Measurements from ENCODE around the gene ASAP2. TPM values are rescaled to one million over a fixed set of nuclear protein-coding genes. Genes with fewer than 3 reads are reported as not detected.
A peak's percentile ranks its signal among the peaks of the same experiment; 100 is the strongest.

Gene ASAP2
- total and polyA plus RNA-seq, 9 of the 15 experiments (the other 6 are each of a cell fraction or from before 2014, with no cell fraction given) = 0.06 to 4.3 (median 3.1) TPM

DNA sequence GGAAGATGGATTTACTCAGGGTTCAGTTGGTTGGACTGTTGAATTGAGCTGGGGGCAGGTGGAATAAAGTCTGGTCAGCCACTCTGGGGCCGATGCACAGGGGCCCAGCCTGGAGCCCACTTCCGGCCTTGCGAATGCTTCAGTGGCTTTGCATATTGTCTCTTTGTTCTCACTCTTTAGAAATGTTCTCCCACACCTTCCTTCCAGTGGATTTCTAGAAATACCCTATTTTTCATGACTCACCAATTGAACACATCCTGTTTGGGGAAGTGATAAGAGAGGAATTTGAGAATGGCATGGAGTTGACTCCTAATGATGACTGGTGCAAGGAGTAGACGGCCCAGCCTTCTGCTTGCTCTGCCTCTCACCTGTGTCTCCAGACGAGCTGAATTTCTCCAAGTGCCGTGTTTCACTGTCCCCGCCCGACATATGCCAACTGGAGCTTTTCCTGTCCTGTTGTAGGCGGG is 28.1 kb downstream of the ASAP2 start (continued):
- TF ChIP-seq ETS2 (tag; IDR thresholded peaks at IDR 0.05; ENCODE audit: borderline replicate concordance, poor library complexity, severe bottlenecking) (no peak), STAT5A (IDR thresholded peaks at IDR 0.05; ENCODE audit: borderline replicate concordance, low read length) (no peak), TEAD4 (IDR thresholded peaks at IDR 0.05; ENCODE audit: low read length) (peak; percentile 73; the same call in 1 of the 2 replicates), TEAD4 (CRISPR knock-in tag; IDR thresholded peaks at IDR 0.05; ENCODE audit: borderline replicate concordance) (no peak), CEBPB (tag; IDR thresholded peaks at IDR 0.05) (no peak), ZNF696 (CRISPR knock-in tag; conservative IDR thresholded peaks at IDR 0.05) (no peak), ZNF316 (IDR thresholded peaks at IDR 0.05) (peak; percentile 48; the same call in 1 of the 2 replicates), ZNF695 (CRISPR knock-in tag; IDR thresholded peaks at IDR 0.05) (no peak), ZNF583 (CRISPR knock-in tag; IDR thresholded peaks at IDR 0.05) (no peak), CHAMP1 (IDR thresholded peaks at IDR 0.05) (no peak), SAP30 (IDR thresholded peaks at IDR 0.05; ENCODE audit: borderline replicate concordance, insufficient read depth, low read depth, low read length, poor library complexity, severe bottlenecking) (no peak)
- TF ChIP-seq, protein P1, sequence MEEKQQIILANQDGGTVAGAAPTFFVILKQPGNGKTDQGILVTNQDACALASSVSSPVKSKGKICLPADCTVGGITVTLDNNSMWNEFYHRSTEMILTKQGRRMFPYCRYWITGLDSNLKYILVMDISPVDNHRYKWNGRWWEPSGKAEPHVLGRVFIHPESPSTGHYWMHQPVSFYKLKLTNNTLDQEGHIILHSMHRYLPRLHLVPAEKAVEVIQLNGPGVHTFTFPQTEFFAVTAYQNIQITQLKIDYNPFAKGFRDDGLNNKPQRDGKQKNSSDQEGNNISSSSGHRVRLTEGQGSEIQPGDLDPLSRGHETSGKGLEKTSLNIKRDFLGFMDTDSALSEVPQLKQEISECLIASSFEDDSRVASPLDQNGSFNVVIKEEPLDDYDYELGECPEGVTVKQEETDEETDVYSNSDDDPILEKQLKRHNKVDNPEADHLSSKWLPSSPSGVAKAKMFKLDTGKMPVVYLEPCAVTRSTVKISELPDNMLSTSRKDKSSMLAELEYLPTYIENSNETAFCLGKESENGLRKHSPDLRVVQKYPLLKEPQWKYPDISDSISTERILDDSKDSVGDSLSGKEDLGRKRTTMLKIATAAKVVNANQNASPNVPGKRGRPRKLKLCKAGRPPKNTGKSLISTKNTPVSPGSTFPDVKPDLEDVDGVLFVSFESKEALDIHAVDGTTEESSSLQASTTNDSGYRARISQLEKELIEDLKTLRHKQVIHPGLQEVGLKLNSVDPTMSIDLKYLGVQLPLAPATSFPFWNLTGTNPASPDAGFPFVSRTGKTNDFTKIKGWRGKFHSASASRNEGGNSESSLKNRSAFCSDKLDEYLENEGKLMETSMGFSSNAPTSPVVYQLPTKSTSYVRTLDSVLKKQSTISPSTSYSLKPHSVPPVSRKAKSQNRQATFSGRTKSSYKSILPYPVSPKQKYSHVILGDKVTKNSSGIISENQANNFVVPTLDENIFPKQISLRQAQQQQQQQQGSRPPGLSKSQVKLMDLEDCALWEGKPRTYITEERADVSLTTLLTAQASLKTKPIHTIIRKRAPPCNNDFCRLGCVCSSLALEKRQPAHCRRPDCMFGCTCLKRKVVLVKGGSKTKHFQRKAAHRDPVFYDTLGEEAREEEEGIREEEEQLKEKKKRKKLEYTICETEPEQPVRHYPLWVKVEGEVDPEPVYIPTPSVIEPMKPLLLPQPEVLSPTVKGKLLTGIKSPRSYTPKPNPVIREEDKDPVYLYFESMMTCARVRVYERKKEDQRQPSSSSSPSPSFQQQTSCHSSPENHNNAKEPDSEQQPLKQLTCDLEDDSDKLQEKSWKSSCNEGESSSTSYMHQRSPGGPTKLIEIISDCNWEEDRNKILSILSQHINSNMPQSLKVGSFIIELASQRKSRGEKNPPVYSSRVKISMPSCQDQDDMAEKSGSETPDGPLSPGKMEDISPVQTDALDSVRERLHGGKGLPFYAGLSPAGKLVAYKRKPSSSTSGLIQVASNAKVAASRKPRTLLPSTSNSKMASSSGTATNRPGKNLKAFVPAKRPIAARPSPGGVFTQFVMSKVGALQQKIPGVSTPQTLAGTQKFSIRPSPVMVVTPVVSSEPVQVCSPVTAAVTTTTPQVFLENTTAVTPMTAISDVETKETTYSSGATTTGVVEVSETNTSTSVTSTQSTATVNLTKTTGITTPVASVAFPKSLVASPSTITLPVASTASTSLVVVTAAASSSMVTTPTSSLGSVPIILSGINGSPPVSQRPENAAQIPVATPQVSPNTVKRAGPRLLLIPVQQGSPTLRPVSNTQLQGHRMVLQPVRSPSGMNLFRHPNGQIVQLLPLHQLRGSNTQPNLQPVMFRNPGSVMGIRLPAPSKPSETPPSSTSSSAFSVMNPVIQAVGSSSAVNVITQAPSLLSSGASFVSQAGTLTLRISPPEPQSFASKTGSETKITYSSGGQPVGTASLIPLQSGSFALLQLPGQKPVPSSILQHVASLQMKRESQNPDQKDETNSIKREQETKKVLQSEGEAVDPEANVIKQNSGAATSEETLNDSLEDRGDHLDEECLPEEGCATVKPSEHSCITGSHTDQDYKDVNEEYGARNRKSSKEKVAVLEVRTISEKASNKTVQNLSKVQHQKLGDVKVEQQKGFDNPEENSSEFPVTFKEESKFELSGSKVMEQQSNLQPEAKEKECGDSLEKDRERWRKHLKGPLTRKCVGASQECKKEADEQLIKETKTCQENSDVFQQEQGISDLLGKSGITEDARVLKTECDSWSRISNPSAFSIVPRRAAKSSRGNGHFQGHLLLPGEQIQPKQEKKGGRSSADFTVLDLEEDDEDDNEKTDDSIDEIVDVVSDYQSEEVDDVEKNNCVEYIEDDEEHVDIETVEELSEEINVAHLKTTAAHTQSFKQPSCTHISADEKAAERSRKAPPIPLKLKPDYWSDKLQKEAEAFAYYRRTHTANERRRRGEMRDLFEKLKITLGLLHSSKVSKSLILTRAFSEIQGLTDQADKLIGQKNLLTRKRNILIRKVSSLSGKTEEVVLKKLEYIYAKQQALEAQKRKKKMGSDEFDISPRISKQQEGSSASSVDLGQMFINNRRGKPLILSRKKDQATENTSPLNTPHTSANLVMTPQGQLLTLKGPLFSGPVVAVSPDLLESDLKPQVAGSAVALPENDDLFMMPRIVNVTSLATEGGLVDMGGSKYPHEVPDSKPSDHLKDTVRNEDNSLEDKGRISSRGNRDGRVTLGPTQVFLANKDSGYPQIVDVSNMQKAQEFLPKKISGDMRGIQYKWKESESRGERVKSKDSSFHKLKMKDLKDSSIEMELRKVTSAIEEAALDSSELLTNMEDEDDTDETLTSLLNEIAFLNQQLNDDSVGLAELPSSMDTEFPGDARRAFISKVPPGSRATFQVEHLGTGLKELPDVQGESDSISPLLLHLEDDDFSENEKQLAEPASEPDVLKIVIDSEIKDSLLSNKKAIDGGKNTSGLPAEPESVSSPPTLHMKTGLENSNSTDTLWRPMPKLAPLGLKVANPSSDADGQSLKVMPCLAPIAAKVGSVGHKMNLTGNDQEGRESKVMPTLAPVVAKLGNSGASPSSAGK (IDR thresholded peaks at IDR 0.05) = no peak
- TF ChIP-seq, protein P2, sequence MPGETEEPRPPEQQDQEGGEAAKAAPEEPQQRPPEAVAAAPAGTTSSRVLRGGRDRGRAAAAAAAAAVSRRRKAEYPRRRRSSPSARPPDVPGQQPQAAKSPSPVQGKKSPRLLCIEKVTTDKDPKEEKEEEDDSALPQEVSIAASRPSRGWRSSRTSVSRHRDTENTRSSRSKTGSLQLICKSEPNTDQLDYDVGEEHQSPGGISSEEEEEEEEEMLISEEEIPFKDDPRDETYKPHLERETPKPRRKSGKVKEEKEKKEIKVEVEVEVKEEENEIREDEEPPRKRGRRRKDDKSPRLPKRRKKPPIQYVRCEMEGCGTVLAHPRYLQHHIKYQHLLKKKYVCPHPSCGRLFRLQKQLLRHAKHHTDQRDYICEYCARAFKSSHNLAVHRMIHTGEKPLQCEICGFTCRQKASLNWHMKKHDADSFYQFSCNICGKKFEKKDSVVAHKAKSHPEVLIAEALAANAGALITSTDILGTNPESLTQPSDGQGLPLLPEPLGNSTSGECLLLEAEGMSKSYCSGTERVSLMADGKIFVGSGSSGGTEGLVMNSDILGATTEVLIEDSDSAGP (CRISPR knock-in tag; IDR thresholded peaks at IDR 0.05) = no peak
